ENCODE results near the gene CALHM2. TPM values are rescaled to one million over a fixed set of nuclear protein-coding genes. Genes with fewer than 3 reads are reported as not detected.

Gene CALHM2
- total and polyA plus RNA-seq, 2 experiments from 2014 or later, result 3.2 to 7.9 TPM

DNA sequence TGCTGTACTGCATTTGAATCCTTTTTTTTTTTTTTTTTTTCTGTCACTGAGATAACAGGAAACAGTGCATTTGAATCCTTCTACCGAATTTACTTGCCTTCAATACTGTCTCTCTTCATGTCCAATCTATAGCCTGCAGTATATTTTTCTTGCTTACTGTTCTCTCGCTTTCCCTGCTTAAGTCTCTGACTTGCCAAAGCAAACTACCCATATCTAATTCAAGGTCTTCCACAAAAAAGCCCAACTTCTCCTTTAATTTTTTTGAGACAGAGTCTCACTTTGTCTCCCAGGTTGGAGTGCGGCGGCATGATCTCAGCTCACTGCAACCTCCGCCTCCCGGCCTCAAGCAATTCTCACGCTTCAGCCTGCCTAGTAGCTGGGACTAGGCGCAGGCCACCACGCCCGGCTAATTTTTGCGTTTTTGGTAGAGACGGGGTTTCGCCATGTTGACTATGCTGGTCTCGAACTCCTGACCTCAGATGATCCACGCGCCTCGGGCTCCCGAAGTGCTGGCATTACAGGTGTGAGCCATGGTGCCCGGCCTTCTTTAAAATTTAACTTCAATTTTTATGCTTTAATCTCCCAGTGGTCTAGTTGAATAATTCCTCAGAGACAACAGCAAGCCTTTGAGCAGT is 54.9 kb downstream of the CALHM2 start:
- Histone ChIP-seq H3K27me3 (no peaks in the 10 kb centered on the region), H3K36me3 (replicated peaks; ENCODE audit: insufficient read depth, low read depth) (no peaks in the 10 kb centered on the region), H3K4me1 (ENCODE audit: insufficient read depth) (peaks cover 14% of the 10 kb centered on the region), H3K27ac (peak overlapping the region; percentile 35), H3K9me3 (ENCODE audit: low read depth) (no peaks in the 10 kb centered on the region), H3K4me3 (peak overlapping the region; percentile 46), H4K20me1 (ENCODE audit: insufficient read depth, poor library complexity, severe bottlenecking) (peaks cover 3% of the 10 kb centered on the region), H3K4me2 (peak overlapping the region; percentile 83), H3K9me2 (replicated peaks; ENCODE audit: insufficient read depth) (no peaks in the 10 kb centered on the region), H2AFZ (peak overlapping the region; percentile 66), H3K79me2 (peaks cover 62% of the 10 kb centered on the region)
- TF ChIP-seq EZH2phosphoT487 (IDR thresholded peaks at IDR 0.05; ENCODE audit: low read depth, severe bottlenecking, unreplicated experiment), result no peak
- no peak for TF ChIP-seq EZH2 (IDR thresholded peaks at IDR 0.05; ENCODE audit: borderline replicate concordance)
- TF ChIP-seq, protein P1, sequence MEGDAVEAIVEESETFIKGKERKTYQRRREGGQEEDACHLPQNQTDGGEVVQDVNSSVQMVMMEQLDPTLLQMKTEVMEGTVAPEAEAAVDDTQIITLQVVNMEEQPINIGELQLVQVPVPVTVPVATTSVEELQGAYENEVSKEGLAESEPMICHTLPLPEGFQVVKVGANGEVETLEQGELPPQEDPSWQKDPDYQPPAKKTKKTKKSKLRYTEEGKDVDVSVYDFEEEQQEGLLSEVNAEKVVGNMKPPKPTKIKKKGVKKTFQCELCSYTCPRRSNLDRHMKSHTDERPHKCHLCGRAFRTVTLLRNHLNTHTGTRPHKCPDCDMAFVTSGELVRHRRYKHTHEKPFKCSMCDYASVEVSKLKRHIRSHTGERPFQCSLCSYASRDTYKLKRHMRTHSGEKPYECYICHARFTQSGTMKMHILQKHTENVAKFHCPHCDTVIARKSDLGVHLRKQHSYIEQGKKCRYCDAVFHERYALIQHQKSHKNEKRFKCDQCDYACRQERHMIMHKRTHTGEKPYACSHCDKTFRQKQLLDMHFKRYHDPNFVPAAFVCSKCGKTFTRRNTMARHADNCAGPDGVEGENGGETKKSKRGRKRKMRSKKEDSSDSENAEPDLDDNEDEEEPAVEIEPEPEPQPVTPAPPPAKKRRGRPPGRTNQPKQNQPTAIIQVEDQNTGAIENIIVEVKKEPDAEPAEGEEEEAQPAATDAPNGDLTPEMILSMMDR (IDR thresholded peaks at IDR 0.05; ENCODE audit: poor library complexity), result no peak
- no peak for DNase-seq (ENCODE audit: low spot score)
- 72% methylated on average over 19 of the region's 19 CpGs for WGBS (ENCODE audit: low lambda C conversion rate, missing lambda C conversion rate)

DNA sequence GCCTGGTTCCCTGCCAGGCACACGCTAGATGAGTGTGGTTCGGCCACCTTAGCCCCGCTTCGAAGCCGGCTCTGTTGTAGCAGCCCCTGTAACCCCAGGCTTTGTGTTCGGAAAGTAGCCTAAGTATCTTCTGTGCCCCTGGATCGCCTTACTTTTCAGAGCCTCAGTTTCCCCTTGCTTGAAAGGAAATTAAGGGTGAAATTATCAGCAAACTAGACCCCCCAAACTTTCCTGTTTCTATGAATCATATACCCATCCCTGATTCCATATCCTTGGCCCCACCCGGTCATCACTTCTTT is 55.4 kb downstream of the CALHM2 start:
- peaks cover 14% of the 10 kb centered on the region for H3K4me1 ChIP-seq (ENCODE audit: insufficient read depth)
- H3K27ac ChIP-seq, result peak overlapping the region; percentile 35
- H3K9me2 ChIP-seq (replicated peaks; ENCODE audit: insufficient read depth), result no peaks in the 10 kb centered on the region
- WGBS (ENCODE audit: low lambda C conversion rate, missing lambda C conversion rate), result 0% methylated on average over 8 of the region's 8 CpGs
- peak overlapping the region; percentile 66 for H2AFZ ChIP-seq
- DNase-seq (ENCODE audit: low spot score), result no peak
- no peak for TF ChIP-seq EZH2phosphoT487 (IDR thresholded peaks at IDR 0.05; ENCODE audit: low read depth, severe bottlenecking, unreplicated experiment)
- TF ChIP-seq, protein P1 (IDR thresholded peaks at IDR 0.05; ENCODE audit: poor library complexity), result no peak
- TF ChIP-seq EZH2 (IDR thresholded peaks at IDR 0.05; ENCODE audit: borderline replicate concordance), result no peak
- peaks cover 9% of the 10 kb centered on the region for H4K20me1 ChIP-seq (ENCODE audit: insufficient read depth, poor library complexity, severe bottlenecking)
- H3K36me3 ChIP-seq (replicated peaks; ENCODE audit: insufficient read depth, low read depth), result no peaks in the 10 kb centered on the region
- H3K4me3 ChIP-seq, result peak overlapping the region; percentile 46
- H3K9me3 ChIP-seq (ENCODE audit: low read depth), result no peaks in the 10 kb centered on the region
- peak overlapping the region; percentile 83 for H3K4me2 ChIP-seq
- H3K79me2 ChIP-seq, result peaks cover 68% of the 10 kb centered on the region
- H3K27me3 ChIP-seq, result no peaks in the 10 kb centered on the region

Other genes starting within 250 kb of the CALHM2 start
- gene RPEL1, start 206.5 kb downstream of the CALHM2 start, total RNA-seq, result 0.10 TPM in 1 of 2 replicates, not detected in the other
- not detected in 2 replicates for gene RPEL1, start 206.5 kb downstream of the CALHM2 start, polyA plus RNA-seq
- gene INA, start 175.2 kb downstream of the CALHM2 start, total RNA-seq, result 0.16 and 0.93 TPM in 2 replicates
- gene INA, start 175.2 kb downstream of the CALHM2 start, polyA plus RNA-seq, result 0.71 TPM in 1 of 2 replicates, not detected in the other
- 9.0 and 12.6 TPM in 2 replicates for gene PCGF6, start 101.2 kb downstream of the CALHM2 start, total RNA-seq
- 5.7 and 7.7 TPM in 2 replicates for gene PCGF6, start 101.2 kb downstream of the CALHM2 start, polyA plus RNA-seq
- 6.6 and 6.9 TPM in 2 replicates for gene TAF5, start 84.4 kb downstream of the CALHM2 start, total RNA-seq
- gene TAF5, start 84.4 kb downstream of the CALHM2 start, polyA plus RNA-seq, result 5.3 and 5.4 TPM in 2 replicates
- gene ATP5MK, start 55.9 kb downstream of the CALHM2 start, total RNA-seq, result 408 and 516 TPM in 2 replicates
- gene ATP5MK, start 55.9 kb downstream of the CALHM2 start, polyA plus RNA-seq, result 617 and 647 TPM in 2 replicates
- 15.5 and 17.3 TPM in 2 replicates for gene PDCD11, start 55.7 kb downstream of the CALHM2 start, total RNA-seq
- 9.9 and 14.8 TPM in 2 replicates for gene PDCD11, start 55.7 kb downstream of the CALHM2 start, polyA plus RNA-seq
- gene CALHM1, start 6.5 kb upstream of the CALHM2 start, total RNA-seq, result not detected in 2 replicates
- 0.11 TPM in 1 of 2 replicates, not detected in the other for gene CALHM1, start 6.5 kb upstream of the CALHM2 start, polyA plus RNA-seq
- gene CALHM3, start 26.9 kb upstream of the CALHM2 start, total RNA-seq, result not detected in 2 replicates
- not detected in 2 replicates for gene CALHM3, start 26.9 kb upstream of the CALHM2 start, polyA plus RNA-seq
- gene NEURL1, start 41.3 kb upstream of the CALHM2 start, total RNA-seq, result 3.6 and 4.6 TPM in 2 replicates
- 2.3 and 4.2 TPM in 2 replicates for gene NEURL1, start 41.3 kb upstream of the CALHM2 start, polyA plus RNA-seq